GM18519 (cell line): ENCODE results near the gene GALNT2.

ENCODE experiments used
- ATAC-seq: cut with Tn5 transposase; IDR thresholded peaks from one replicate; pipeline ENCODE4 v1.9.1; 2021; ENCODE audit warnings: mild to moderate bottlenecking, moderate library complexity; ENCODE audit not compliant: unreplicated experiment, low FRiP score

Gene GALNT2

GRCh38 chr1:230141797-230142607 lies 75.0 kb downstream of the GALNT2 start:
- no peak for ATAC-seq

- no peak for ATAC-seq
Measured at GRCh38 chr1:230142608-230143210, 75.7 kb downstream of the GALNT2 start.

GRCh38 chr1:230143534-230143933 lies 76.5 kb downstream of the GALNT2 start:
- ATAC-seq, result no peak

- ATAC-seq, result no peak
Measured at GRCh38 chr1:230144010-230144614, 77.1 kb downstream of the GALNT2 start.

GRCh38 chr1:230144758-230145504 lies 77.9 kb downstream of the GALNT2 start:
- no peak for ATAC-seq

- no peak for ATAC-seq
Measured at GRCh38 chr1:230145505-230145899, 78.5 kb downstream of the GALNT2 start.

- ATAC-seq, result no peak
Measured at GRCh38 chr1:230145953-230146476, 79.0 kb downstream of the GALNT2 start.

GRCh38 chr1:230146709-230147108 lies 79.7 kb downstream of the GALNT2 start:
- ATAC-seq, result no peak

- no peak for ATAC-seq
Measured at GRCh38 chr1:230147253-230148125, 80.5 kb downstream of the GALNT2 start.

- ATAC-seq, result no peak
Measured at GRCh38 chr1:230148126-230148652, 81.2 kb downstream of the GALNT2 start.

GRCh38 chr1:230148768-230149469 lies 81.9 kb downstream of the GALNT2 start:
- no peak for ATAC-seq

GRCh38 chr1:230149751-230150584 lies 82.9 kb downstream of the GALNT2 start:
- ATAC-seq, result peak; percentile 65

- no peak for ATAC-seq
Measured at GRCh38 chr1:230150615-230151014, 83.6 kb downstream of the GALNT2 start.

GRCh38 chr1:230151924-230152468 lies 85.0 kb downstream of the GALNT2 start:
- no peak for ATAC-seq

- no peak for ATAC-seq
Measured at GRCh38 chr1:230152999-230153398, 86.0 kb downstream of the GALNT2 start.

- no peak for ATAC-seq
Measured at GRCh38 chr1:230153641-230154296, 86.7 kb downstream of the GALNT2 start.

- no peak for ATAC-seq
Measured at GRCh38 chr1:230155021-230155420, 88.0 kb downstream of the GALNT2 start.
